Astrocyte of the cerebellum (primary cell): ENCODE data around the gene STK4.

Experiments used
- DNase-seq: peaks from one replicate; pipeline ENCODE4 v3.0.0-alpha.2; 2011; ENCODE audit warnings: low read depth
- H3K4me3 ChIP-seq: 2 replicates; pipeline ENCODE4 v1.5.1; 2011; ENCODE audit warnings: mild to moderate bottlenecking, low read depth, low read length, moderate library complexity
- in situ Hi-C: cut with HindIII; loops from 2 replicates; pipeline ENCODE4 v1.10.0; 2017; ENCODE audit warnings: low sequenced_read_pairs
- TF ChIP-seq, protein P1 (sequence below): IDR thresholded peaks from 2 replicates; pipeline ENCODE4 v1.5.1; 2012; ENCODE audit warnings: low read length, low read depth, moderate library complexity, mild to moderate bottlenecking; ENCODE audit errors: missing control alignments

The STK4 gene

DNA sequence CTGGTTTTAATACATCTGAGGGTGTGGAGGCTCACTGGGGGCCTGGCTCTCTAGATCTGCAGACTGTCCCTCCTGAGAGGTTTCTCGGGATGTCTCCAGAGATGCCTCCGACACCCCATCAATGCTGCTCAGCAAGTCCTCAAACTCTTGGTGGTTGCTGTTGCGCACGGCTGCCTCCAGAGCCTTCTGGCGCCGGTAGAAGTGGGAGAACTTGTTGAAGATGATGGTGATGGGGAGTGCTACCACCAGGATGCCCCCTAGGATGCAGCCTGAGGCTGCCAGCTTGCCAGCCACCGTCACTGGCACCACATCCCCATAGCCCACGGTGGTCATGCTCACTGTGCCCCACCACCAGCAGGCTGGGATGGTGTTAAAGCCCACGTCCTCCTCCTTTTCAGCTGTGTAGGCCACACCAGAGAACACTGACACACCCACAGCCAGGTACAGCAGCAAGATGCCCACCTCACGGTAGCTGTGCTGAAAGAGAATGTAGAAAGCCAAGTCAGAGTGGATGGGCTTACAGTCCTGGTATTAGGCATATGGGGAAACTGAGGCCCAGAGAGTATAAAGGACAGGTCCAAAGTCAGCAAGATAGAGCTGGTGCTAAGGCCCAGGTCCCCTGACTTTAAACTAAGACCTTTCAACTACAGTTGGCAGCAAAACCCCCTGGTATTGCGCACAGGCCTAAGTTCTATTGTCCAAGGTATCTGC, 128.7 kb downstream of the STK4 start:
- H3K4me3 ChIP-seq = no peak overlapping the region
- no peak for DNase-seq
- in situ Hi-C loops = no loop called here
- TF ChIP-seq, protein P1, sequence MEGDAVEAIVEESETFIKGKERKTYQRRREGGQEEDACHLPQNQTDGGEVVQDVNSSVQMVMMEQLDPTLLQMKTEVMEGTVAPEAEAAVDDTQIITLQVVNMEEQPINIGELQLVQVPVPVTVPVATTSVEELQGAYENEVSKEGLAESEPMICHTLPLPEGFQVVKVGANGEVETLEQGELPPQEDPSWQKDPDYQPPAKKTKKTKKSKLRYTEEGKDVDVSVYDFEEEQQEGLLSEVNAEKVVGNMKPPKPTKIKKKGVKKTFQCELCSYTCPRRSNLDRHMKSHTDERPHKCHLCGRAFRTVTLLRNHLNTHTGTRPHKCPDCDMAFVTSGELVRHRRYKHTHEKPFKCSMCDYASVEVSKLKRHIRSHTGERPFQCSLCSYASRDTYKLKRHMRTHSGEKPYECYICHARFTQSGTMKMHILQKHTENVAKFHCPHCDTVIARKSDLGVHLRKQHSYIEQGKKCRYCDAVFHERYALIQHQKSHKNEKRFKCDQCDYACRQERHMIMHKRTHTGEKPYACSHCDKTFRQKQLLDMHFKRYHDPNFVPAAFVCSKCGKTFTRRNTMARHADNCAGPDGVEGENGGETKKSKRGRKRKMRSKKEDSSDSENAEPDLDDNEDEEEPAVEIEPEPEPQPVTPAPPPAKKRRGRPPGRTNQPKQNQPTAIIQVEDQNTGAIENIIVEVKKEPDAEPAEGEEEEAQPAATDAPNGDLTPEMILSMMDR = no peak

DNA sequence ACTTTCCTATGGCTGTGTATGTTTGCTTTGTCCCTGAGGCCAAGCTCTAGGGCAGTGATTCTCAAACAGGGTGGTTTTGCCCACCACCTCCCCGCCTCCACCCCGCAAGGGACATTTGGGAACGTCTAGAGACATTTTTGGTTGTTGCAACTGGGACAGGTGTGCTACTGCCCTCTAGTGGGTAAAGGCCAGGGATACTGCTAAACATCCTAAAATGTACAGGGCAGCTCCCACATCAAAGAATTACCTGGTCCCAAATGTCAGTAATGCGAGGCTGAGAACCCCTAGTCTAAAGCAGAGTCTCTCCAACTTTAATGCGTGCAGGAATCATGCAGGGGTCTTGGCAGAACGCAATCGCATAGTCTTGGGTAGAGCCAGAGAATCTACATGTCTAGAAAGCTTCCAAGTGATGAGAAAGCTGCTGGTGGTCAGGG, 129.5 kb downstream of the STK4 start:
- TF ChIP-seq, protein P1 = peak; percentile 79
- H3K4me3 ChIP-seq = no peak overlapping the region
- no peak for DNase-seq
- in situ Hi-C loops = no loop called here

DNA sequence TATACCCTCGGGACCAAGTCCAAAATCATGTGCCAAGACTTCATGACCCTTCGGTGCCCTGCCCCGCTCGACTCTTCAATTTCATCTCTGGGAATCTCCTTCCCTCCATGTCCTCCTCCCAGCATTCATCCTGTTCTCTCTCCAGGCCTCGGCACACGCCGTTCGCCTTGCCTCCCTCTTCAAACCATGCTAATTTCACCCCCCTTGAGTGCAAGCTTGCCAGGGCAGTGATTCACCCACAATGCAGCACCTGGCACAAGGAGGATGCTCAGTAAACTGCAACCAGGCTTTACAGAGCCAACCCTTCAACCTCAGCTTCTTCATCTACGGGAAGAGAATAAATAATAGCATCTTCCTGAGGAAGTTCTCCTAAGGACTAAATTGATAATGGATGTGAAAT, 130.5 kb downstream of the STK4 start:
- in situ Hi-C loops = no loop called here
- TF ChIP-seq, protein P1 = no peak
- H3K4me3 ChIP-seq = no peak overlapping the region
- DNase-seq = no peak

DNA sequence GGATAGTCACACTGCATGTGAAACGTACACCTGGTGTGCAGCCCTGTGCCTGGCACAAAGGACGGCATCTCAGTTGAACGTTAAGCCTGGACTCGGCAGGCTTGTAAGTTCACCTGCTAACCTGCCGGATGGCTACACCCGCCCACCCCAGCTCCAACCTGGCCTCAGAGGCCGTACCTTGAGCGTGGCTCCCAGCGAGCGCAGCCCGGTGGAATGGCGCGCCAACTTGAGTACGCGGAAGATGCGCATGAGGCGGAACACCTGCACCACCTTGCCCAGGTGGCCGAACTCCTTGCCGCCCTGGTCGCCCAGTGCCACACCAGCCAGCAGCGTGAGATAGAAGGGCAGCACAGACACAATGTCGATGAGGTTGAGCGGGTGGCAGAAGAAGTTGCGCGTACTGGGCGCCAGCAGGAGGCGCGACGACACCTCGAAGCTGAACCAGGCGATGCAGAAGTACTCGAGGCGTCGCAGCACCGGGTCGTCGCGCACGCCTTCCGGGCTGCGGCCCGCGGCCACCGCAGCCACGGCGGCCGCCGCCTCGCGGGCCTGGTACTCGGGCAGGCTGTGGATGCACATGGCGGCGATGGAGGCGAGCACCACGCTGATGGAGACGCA, 131.3 kb downstream of the STK4 start:
- no peak for DNase-seq
- in situ Hi-C loops = no loop called here
- H3K4me3 ChIP-seq = peak overlapping the region; percentile 29
- TF ChIP-seq, protein P1 = peak; percentile 40

DNA sequence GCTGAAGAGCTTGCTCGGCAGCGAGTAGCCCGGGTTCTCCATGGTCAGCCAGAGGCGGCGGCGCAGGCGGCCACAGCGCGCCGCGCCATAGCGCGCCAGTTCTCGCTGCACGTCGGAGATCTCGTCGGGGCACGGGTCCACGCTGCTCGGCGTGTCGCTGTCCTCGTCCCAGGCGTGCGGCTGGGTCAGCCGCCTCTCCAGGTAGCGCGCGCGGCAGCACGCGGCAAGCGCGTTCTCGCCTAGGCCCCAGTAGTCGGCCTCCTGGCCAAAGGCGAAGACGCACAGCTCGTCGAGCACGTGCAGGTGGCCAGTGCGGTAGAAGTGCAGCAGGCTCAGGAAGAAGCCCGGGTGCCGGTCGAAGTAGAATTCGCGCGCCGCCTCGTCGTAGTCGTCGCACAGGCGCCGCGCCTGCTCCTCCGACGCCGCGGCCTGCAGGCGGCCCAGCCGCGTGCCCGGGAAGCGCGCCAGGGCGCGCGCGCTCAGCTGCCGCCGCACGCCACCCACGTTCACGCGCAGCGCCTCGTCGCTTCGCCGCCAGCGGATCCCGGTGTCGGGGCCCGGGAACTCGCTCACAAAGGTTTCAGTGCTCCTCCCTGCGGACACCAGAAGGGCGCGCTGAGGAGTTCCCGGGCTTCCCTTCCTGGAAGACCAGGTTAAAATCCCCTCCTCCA, 131.9 kb downstream of the STK4 start:
- no peak for DNase-seq
- in situ Hi-C loops = no loop called here
- TF ChIP-seq, protein P1 = peak; percentile 28
- H3K4me3 ChIP-seq = peak overlapping the region; percentile 29

DNA sequence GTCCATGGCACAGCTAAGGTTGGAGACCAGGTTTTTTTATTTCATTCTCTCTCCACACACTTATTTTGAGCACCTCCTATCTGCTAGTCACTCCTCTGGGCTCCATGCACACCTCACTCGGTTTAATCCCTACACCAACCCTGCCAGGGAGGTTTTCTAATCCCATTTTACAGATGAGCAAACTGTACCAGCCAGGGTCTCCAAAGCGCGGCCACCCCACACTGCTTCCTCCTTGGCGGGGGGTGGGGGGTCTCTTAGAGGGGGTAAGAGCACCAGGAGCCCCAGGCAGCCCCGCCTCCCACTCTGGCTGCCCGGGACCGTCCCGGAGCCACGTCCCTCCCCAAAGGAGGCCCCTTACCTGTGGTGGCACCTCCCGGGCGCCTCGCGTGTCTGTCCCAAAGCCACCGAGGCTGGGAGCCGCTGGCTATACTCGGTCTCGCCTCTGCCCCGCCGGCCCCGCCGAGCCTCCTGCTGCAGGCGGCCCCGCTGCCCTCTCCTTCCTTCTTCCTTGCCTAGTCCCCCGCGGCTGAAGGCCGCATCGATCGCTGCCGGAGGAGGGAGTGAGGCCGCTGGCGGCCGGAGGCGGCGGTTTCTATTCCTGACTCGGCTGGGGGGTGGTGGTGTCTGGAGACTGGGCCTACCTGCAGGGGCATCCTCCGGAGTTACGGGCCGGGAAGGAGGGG, 134.4 kb downstream of the STK4 start, which contains the start of gene KCNS1:
KCNS1 (minus strand) TSS at position 565 of the 683 bp plus-strand sequence. CDS start 1,891 bp downstream, outside the sequence.
- peak within 1 kb of the TSS; percentile 19 for H3K4me3 ChIP-seq
- in situ Hi-C loops = loop anchor here (5.0 kb wide), 1 partner anchor 53 kb away; no protein-coding TSS in a partner anchor
- no peak for DNase-seq
- TF ChIP-seq, protein P1 = peak; percentile 14
